ENCODE results near the gene SPNS3. TPM values are rescaled to one million over a fixed set of nuclear protein-coding genes. Genes with fewer than 3 reads are reported as not detected.

SPNS3 gene
- total and polyA plus RNA-seq, 2 experiments from 2014 or later, result not detected

GRCh38 chr17:4505187-4505586, 71.4 kb downstream of the SPNS3 start:
- no peaks in the 10 kb centered on the region for H3K4me1 ChIP-seq (ENCODE audit: low read depth)
- H3K36me3 ChIP-seq, result no peaks in the 10 kb centered on the region
- no peak overlapping the region for H3K27ac ChIP-seq
- no peak for DNase-seq (ENCODE audit: low read depth in 1 of 2, low spot score in 1 of 2)
- no peaks in the 10 kb centered on the region for H3K9me3 ChIP-seq (ENCODE audit: low read depth)
- H3K4me3 ChIP-seq, result no peak overlapping the region
- peaks cover 29% of the 10 kb centered on the region for H3K27me3 ChIP-seq
- TF ChIP-seq CTCF (IDR thresholded peaks at IDR 0.05; ENCODE audit: low read depth, low read length), result no peak

- no peaks in the 10 kb centered on the region for H3K9me3 ChIP-seq (ENCODE audit: low read depth)
- DNase-seq (ENCODE audit: low read depth in 1 of 2, low spot score in 1 of 2), result no peak
- no peak overlapping the region for H3K4me3 ChIP-seq
- no peaks in the 10 kb centered on the region for H3K4me1 ChIP-seq (ENCODE audit: low read depth)
- no peaks in the 10 kb centered on the region for H3K36me3 ChIP-seq
- TF ChIP-seq CTCF (IDR thresholded peaks at IDR 0.05; ENCODE audit: low read depth, low read length), result no peak
- no peak overlapping the region for H3K27ac ChIP-seq
- peaks cover 18% of the 10 kb centered on the region for H3K27me3 ChIP-seq
These were observed 72.6 kb downstream of the SPNS3 start for GRCh38 chr17:4506175-4506813.

GRCh38 chr17:4506892-4507291, 73.2 kb downstream of the SPNS3 start:
- Histone ChIP-seq H3K4me3 (no peak overlapping the region), H3K9me3 (ENCODE audit: low read depth) (no peaks in the 10 kb centered on the region), H3K36me3 (no peaks in the 10 kb centered on the region), H3K27me3 (peaks cover 12% of the 10 kb centered on the region), H3K4me1 (ENCODE audit: low read depth) (no peaks in the 10 kb centered on the region), H3K27ac (no peak overlapping the region)
- DNase-seq (ENCODE audit: low read depth in 1 of 2, low spot score in 1 of 2), result no peak
- TF ChIP-seq CTCF (IDR thresholded peaks at IDR 0.05; ENCODE audit: low read depth, low read length), result no peak

GRCh38 chr17:4507361-4508111, 73.8 kb downstream of the SPNS3 start:
- TF ChIP-seq CTCF (IDR thresholded peaks at IDR 0.05; ENCODE audit: low read depth, low read length), result no peak
- H3K27ac ChIP-seq, result no peak overlapping the region
- DNase-seq (ENCODE audit: low read depth in 1 of 2, low spot score in 1 of 2), result no peak
- H3K4me1 ChIP-seq (ENCODE audit: low read depth), result no peaks in the 10 kb centered on the region
- no peaks in the 10 kb centered on the region for H3K9me3 ChIP-seq (ENCODE audit: low read depth)
- H3K4me3 ChIP-seq, result no peak overlapping the region
- no peaks in the 10 kb centered on the region for H3K36me3 ChIP-seq
- peaks cover 8% of the 10 kb centered on the region for H3K27me3 ChIP-seq

GRCh38 chr17:4508207-4508606, 74.5 kb downstream of the SPNS3 start:
- TF ChIP-seq CTCF (IDR thresholded peaks at IDR 0.05; ENCODE audit: low read depth, low read length), result no peak
- no peak overlapping the region for H3K4me3 ChIP-seq
- no peaks in the 10 kb centered on the region for H3K36me3 ChIP-seq
- DNase-seq (ENCODE audit: low read depth in 1 of 2, low spot score in 1 of 2), result no peak
- H3K27me3 ChIP-seq, result peaks cover under 1% of the 10 kb centered on the region
- H3K4me1 ChIP-seq (ENCODE audit: low read depth), result no peaks in the 10 kb centered on the region
- H3K27ac ChIP-seq, result no peak overlapping the region
- H3K9me3 ChIP-seq (ENCODE audit: low read depth), result no peaks in the 10 kb centered on the region

Measured in cardiac muscle cell (in vitro differentiated cells and primary cell).